Measurements from ENCODE around the gene SAMD8.

GRCh38 chr10:75097666-75098285 is 13.7 kb upstream of the SAMD8 start:
- no peak for TF ChIP-seq POLR2AphosphoS5 (IDR thresholded peaks at IDR 0.05; ENCODE audit: low read depth)
- no peak for TF ChIP-seq CTCF (IDR thresholded peaks at IDR 0.05; ENCODE audit: insufficient read depth, low read length)
- TF ChIP-seq GABPA (IDR thresholded peaks at IDR 0.05; ENCODE audit: low read depth): no peak
- no peak for TF ChIP-seq REST (IDR thresholded peaks at IDR 0.05; ENCODE audit: insufficient replicate concordance, low read depth)
- no peak for TF ChIP-seq SPI1 (IDR thresholded peaks at IDR 0.05; ENCODE audit: borderline replicate concordance, low read depth)
